Measurements from ENCODE around the gene DOK3. TPM values are rescaled to one million over a fixed set of nuclear protein-coding genes. Genes with fewer than 3 reads are reported as not detected.

Gene DOK3, protein sequence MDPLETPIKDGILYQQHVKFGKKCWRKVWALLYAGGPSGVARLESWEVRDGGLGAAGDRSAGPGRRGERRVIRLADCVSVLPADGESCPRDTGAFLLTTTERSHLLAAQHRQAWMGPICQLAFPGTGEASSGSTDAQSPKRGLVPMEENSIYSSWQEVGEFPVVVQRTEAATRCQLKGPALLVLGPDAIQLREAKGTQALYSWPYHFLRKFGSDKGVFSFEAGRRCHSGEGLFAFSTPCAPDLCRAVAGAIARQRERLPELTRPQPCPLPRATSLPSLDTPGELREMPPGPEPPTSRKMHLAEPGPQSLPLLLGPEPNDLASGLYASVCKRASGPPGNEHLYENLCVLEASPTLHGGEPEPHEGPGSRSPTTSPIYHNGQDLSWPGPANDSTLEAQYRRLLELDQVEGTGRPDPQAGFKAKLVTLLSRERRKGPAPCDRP
- total RNA-seq: 1 to 10 TPM; 3.7 to 6.0 TPM

DNA sequence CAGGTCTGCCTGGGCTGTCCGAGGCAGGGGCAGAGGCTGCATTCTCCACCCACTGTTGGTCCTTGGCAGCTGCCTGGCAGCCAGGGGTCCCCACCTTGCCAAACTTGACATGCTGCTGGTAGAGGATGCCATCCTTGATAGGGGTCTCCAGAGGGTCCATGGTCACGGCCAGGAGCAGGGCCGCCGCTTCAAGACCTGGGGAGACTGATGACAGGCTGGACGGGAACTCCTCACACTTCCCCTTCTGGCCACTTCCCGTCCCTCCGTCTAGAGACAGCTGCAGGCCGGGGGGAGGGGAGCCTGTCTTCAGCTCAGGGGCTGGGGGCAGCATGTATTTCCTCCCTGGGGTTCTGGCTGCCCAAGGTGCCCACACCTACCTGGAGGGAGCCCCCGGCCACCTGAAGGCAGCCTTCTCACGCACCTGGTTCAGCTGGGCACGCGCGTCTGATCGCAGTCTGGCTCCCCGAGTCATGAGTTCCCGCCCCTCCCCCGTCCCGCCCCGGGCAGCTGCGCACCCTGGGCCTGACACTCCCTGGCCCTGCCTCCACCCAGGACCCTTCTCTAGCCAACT is at the start of gene DOK3:
Gene DOK3, minus strand, starts transcription at position 446 of the 571 bp plus-strand sequence. Its CDS starts 286 bp downstream, at position 160.
- Mint-ChIP-seq H3K4me3 (no peak within 1 kb of the TSS), H3K36me3 (peaks cover 26% of the 10 kb centered on the region), H3K9me3 (no peaks in the 10 kb centered on the region), H3K27ac (peak within 1 kb of the TSS; percentile 56), H3K4me1 (peaks cover 13% of the 10 kb centered on the region), H3K27me3 (no peaks in the 10 kb centered on the region)
- ATAC-seq (ENCODE audit: low read depth): no peak
- POLR2A ChIA-PET: interaction anchor here (0.5 to 1.2 kb wide), 2 partner anchors 125 to 163 kb away, joined by 3 read pairs; partner anchors contain the start of gene SLC34A1
- DNase-seq: no peak

- ATAC-seq (ENCODE audit: low read depth) (no peak), DNase-seq (no peak)
- Mint-ChIP-seq H3K9me3 (no peaks in the 10 kb centered on the region), H3K4me3 (no peak overlapping the region), H3K27ac (no peak overlapping the region), H3K27me3 (no peaks in the 10 kb centered on the region), H3K4me1 (peaks cover 25% of the 10 kb centered on the region), H3K36me3 (no peaks in the 10 kb centered on the region)
- POLR2A ChIA-PET: no interaction called here
These were observed 48.2 kb upstream of the DOK3 start for GRCh38 chr5:177557796-177558195.

GRCh38 chr5:177557041-177557647 is 47.5 kb upstream of the DOK3 start:
- POLR2A ChIA-PET: no interaction called here
- Mint-ChIP-seq H3K27ac (no peak overlapping the region), H3K4me1 (peaks cover 28% of the 10 kb centered on the region), H3K9me3 (no peaks in the 10 kb centered on the region), H3K4me3 (no peak overlapping the region), H3K27me3 (no peaks in the 10 kb centered on the region), H3K36me3 (peaks cover 2% of the 10 kb centered on the region)
- DNase-seq (no peak), ATAC-seq (ENCODE audit: low read depth) (peak; percentile 22)

DNA sequence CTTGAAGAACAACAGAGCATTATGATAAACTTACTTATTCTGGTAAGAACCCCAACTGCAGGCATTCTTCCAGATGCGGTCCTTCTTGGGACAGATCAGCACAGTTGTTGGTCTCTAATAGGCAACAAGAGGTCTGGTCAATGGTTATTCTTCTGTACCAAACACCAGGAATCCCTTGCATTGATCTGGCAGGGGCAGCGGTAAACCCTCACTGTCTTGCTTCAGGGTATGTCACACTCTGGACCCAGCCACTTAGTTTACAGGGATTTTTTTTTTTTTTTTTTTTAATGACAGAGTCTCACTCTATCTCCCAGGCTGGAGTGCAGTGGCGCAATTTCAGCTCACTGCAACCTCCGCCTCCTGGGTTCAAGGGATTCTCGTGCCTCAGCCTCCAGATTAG is 46.0 kb upstream of the DOK3 start:
- POLR2A ChIA-PET: no interaction called here
- peaks cover 31% of the 10 kb centered on the region for H3K4me1 Mint-ChIP-seq
- no peaks in the 10 kb centered on the region for H3K9me3 Mint-ChIP-seq
- H3K4me3 Mint-ChIP-seq: no peak overlapping the region
- no peaks in the 10 kb centered on the region for H3K27me3 Mint-ChIP-seq
- no peak for DNase-seq
- no peak for ATAC-seq (ENCODE audit: low read depth)
- H3K36me3 Mint-ChIP-seq: peaks cover 6% of the 10 kb centered on the region
- H3K27ac Mint-ChIP-seq: no peak overlapping the region

- DNase-seq: no peak
- POLR2A ChIA-PET: no interaction called here
- peak overlapping the region; percentile 91 for H3K4me3 Mint-ChIP-seq
- no peak for ATAC-seq (ENCODE audit: low read depth)
- no peak overlapping the region for H3K27ac Mint-ChIP-seq
- H3K36me3 Mint-ChIP-seq: peaks cover 6% of the 10 kb centered on the region
- H3K27me3 Mint-ChIP-seq: no peaks in the 10 kb centered on the region
- H3K9me3 Mint-ChIP-seq: no peaks in the 10 kb centered on the region
- peaks cover 31% of the 10 kb centered on the region for H3K4me1 Mint-ChIP-seq
These were observed 45.6 kb upstream of the DOK3 start for GRCh38 chr5:177555228-177555627.

- POLR2A ChIA-PET: interaction anchor here (1.0 kb wide), 1 partner anchor 45 kb away, joined by 6 read pairs; no protein-coding TSS in a partner anchor
- H3K9me3 Mint-ChIP-seq: no peaks in the 10 kb centered on the region
- H3K27me3 Mint-ChIP-seq: no peaks in the 10 kb centered on the region
- DNase-seq (peak; percentile 95), ATAC-seq (ENCODE audit: low read depth) (peak; percentile 99)
- H3K27ac Mint-ChIP-seq: peak within 1 kb of the TSS; percentile 89
- H3K4me1 Mint-ChIP-seq: peaks cover 31% of the 10 kb centered on the region
- H3K36me3 Mint-ChIP-seq: peaks cover 6% of the 10 kb centered on the region
- H3K4me3 Mint-ChIP-seq: peak within 1 kb of the TSS; percentile 91
These were observed 45.0 kb upstream of the DOK3 start, which contains the start of gene FAM193B for GRCh38 chr5:177554474-177555111. Gene FAM193B (minus strand): TSS chr5:177554563. CDS start chr5:177554458, 105 bp downstream.

- Mint-ChIP-seq H3K4me1 (peaks cover 31% of the 10 kb centered on the region), H3K27ac (peak overlapping the region; percentile 58), H3K36me3 (peaks cover 6% of the 10 kb centered on the region), H3K27me3 (no peaks in the 10 kb centered on the region), H3K4me3 (peak overlapping the region; percentile 78), H3K9me3 (no peaks in the 10 kb centered on the region)
- POLR2A ChIA-PET: interaction anchor here (0.6 to 1.0 kb wide), 3 partner anchors 25 to 46 kb away, joined by 4 to 6 read pairs (median 4); partner anchors contain the start of gene TMED9
- ATAC-seq (ENCODE audit: low read depth) (peak; percentile 43), DNase-seq (peak; percentile 67)
These were observed 44.2 kb upstream of the DOK3 start for GRCh38 chr5:177553671-177554429.

GRCh38 chr5:177552839-177553455 is 43.3 kb upstream of the DOK3 start:
- Mint-ChIP-seq H3K9me3 (no peaks in the 10 kb centered on the region), H3K4me1 (peaks cover 33% of the 10 kb centered on the region), H3K36me3 (peaks cover 6% of the 10 kb centered on the region), H3K27ac (peak overlapping the region; percentile 68), H3K4me3 (peak overlapping the region; percentile 78), H3K27me3 (no peaks in the 10 kb centered on the region)
- no peak for ATAC-seq (ENCODE audit: low read depth)
- DNase-seq: no peak
- POLR2A ChIA-PET: no interaction called here

DNA sequence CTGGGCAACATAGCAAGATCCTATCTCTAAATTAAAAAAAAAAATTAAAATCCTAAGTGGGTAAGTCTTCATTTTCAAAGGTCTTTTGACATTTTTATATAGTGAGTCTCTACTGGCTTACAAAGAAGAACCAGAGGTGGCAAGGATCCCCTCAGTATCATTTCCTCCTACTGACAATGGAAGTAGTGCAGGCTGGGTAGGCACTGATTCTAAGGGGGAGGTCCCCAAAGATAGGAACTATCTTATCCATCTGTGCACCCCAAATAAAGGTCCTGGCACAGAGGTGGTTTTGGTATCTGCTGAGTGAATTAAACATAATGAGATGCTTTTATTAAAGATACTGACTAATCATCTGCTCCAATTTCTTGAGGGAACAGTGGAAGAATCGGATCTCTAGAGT is 40.5 kb upstream of the DOK3 start:
- Mint-ChIP-seq H3K27ac (no peak overlapping the region), H3K9me3 (no peaks in the 10 kb centered on the region), H3K4me1 (peaks cover 20% of the 10 kb centered on the region), H3K4me3 (no peak overlapping the region), H3K27me3 (no peaks in the 10 kb centered on the region), H3K36me3 (peaks cover 9% of the 10 kb centered on the region)
- no peak for ATAC-seq (ENCODE audit: low read depth)
- POLR2A ChIA-PET: no interaction called here
- no peak for DNase-seq

- Mint-ChIP-seq H3K36me3 (peaks cover 9% of the 10 kb centered on the region), H3K4me1 (peaks cover 13% of the 10 kb centered on the region), H3K27me3 (no peaks in the 10 kb centered on the region), H3K27ac (no peak overlapping the region), H3K4me3 (no peak overlapping the region), H3K9me3 (no peaks in the 10 kb centered on the region)
- ATAC-seq (ENCODE audit: low read depth): no peak
- DNase-seq: no peak
- POLR2A ChIA-PET: interaction anchor here (0.7 kb wide), 1 partner anchor 1070 kb away, joined by 3 read pairs; no protein-coding TSS in a partner anchor
These were observed 38.9 kb upstream of the DOK3 start for GRCh38 chr5:177548495-177548894.

DNA sequence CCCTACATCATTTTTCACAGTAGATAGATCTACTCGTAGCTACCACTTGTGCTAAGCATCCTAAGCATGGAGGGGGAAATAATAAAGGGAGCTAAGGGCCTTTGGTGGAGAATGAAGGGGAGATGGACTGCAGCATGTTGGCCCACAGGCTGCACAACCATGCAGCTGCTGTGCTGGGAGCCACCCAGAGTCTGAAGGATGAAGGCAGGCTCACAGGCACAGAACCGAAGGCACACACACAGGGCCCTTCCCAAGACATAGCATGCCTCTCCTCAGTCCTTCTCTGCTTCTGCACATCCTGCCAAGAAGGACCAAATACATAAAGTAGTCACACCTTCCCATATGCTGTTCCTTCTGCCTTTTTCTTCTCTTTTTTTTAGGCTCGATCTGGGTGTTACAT is 38.1 kb upstream of the DOK3 start:
- no peak for ATAC-seq (ENCODE audit: low read depth)
- peaks cover 7% of the 10 kb centered on the region for H3K4me1 Mint-ChIP-seq
- H3K9me3 Mint-ChIP-seq: no peaks in the 10 kb centered on the region
- H3K4me3 Mint-ChIP-seq: no peak overlapping the region
- POLR2A ChIA-PET: no interaction called here
- no peak for DNase-seq
- H3K36me3 Mint-ChIP-seq: peaks cover 10% of the 10 kb centered on the region
- H3K27me3 Mint-ChIP-seq: no peaks in the 10 kb centered on the region
- no peak overlapping the region for H3K27ac Mint-ChIP-seq

GRCh38 chr5:177546258-177546741 is 36.7 kb upstream of the DOK3 start:
- peaks cover 7% of the 10 kb centered on the region for H3K36me3 Mint-ChIP-seq
- POLR2A ChIA-PET: no interaction called here
- H3K9me3 Mint-ChIP-seq: no peaks in the 10 kb centered on the region
- peaks cover 2% of the 10 kb centered on the region for H3K4me1 Mint-ChIP-seq
- H3K27ac Mint-ChIP-seq: no peak overlapping the region
- H3K27me3 Mint-ChIP-seq: no peaks in the 10 kb centered on the region
- ATAC-seq (ENCODE audit: low read depth) (no peak), DNase-seq (no peak)
- no peak overlapping the region for H3K4me3 Mint-ChIP-seq

Data from activated naive CD8-positive, alpha-beta T cell treated with anti-CD3 and anti-CD28 coated beads, Interleukin-2, amount 10 ng/mL, durations not matched to agents 7 days and 5 days (primary cell).